K562 (cell line): ENCODE measurements around the gene AP1M2. TPM values are rescaled to one million over a fixed set of nuclear protein-coding genes. Genes with fewer than 3 reads are reported as not detected.

Experiments
- HEY1 ChIP-seq: fragments of 250-450 bp; sonication (Bioruptor Pico); IDR thresholded peaks from 2 replicates; pipeline ENCODE4 v1.5.0; 2020; ENCODE audit warnings: mild to moderate bottlenecking, moderate library complexity, borderline replicate concordance
- NEUROD1 ChIP-seq: fragments of 150-350 bp; IDR thresholded peaks from 2 replicates; pipeline ENCODE4 v1.6.1; 2014; ENCODE audit warnings: borderline replicate concordance, low read length, low read depth; ENCODE audit not compliant: partially characterized antibody
- U2AF1 ChIP-seq: fragments of 200-400 bp; formaldehyde crosslinking; optimal IDR thresholded peaks from 2 replicates; pipeline ENCODE3; 2017; ENCODE audit warnings: mild to moderate bottlenecking, low read depth, low read length, moderate library complexity
- polyA plus RNA-seq, 8 experiments: library from polyadenylated mRNA; depleted of rRNA in 4 of 8; stranded (reverse) in 5 of 8; unstranded in 3 of 8; fragments of >200 nt; fragmentation: Nextera tagmentation in 2 of 8; fragmentation: Illumina TruSeq in 1 of 8; extraction: Ambion mirVana in 2 of 8; extraction: Trizol in 1 of 8; gene quantifications; 2 replicates each; pipeline versions ENCODE4 v1.2.1 to v1.2.3, GENCODE V29; 2011 to 2014; ENCODE audit warnings: inconsistent platforms in 1 of 8, missing spikeins in 1 of 8
- total RNA-seq, 7 experiments: library from RNA; depleted of rRNA in 6 of 7; stranded (reverse); fragments of >200 nt in 6 of 7; fragmentation: Illumina TruSeq in 2 of 7; extraction: Trizol in 2 of 7; gene quantifications; 2 replicates each; pipeline versions ENCODE4 v1.2.1 to v1.2.3, GENCODE V29; 2011 to 2021; ENCODE audit warnings: low replicate concordance in 1 of 7
- TF ChIP-seq, protein P1 (sequence below), 2 experiments: IDR thresholded peaks in 1 of 2; conservative IDR thresholded peaks in 1 of 2; 2 replicates each; pipeline ENCODE4 v1.6.1; 2016; ENCODE audit warnings: low read depth in 2 of 2, mild to moderate bottlenecking in 1 of 2, missing compliant biosample characterization in 1 of 2, missing genetic modification characterization in 1 of 2, moderate library complexity in 1 of 2
- TF ChIP-seq, protein P2 (sequence below): sonication (generic); formaldehyde crosslinking; IDR thresholded peaks from 2 replicates; pipeline ENCODE4 v1.8.0; 2022; ENCODE audit warnings: mild to moderate bottlenecking, missing genetic modification reagents

AP1M2 gene
- total and polyA plus RNA-seq, 9 of the 15 experiments (the other 6 are each of a cell fraction or from before 2014, with no cell fraction given) = 0.33 to 1.4 (median 0.89) TPM; not detected in 1

DNA sequence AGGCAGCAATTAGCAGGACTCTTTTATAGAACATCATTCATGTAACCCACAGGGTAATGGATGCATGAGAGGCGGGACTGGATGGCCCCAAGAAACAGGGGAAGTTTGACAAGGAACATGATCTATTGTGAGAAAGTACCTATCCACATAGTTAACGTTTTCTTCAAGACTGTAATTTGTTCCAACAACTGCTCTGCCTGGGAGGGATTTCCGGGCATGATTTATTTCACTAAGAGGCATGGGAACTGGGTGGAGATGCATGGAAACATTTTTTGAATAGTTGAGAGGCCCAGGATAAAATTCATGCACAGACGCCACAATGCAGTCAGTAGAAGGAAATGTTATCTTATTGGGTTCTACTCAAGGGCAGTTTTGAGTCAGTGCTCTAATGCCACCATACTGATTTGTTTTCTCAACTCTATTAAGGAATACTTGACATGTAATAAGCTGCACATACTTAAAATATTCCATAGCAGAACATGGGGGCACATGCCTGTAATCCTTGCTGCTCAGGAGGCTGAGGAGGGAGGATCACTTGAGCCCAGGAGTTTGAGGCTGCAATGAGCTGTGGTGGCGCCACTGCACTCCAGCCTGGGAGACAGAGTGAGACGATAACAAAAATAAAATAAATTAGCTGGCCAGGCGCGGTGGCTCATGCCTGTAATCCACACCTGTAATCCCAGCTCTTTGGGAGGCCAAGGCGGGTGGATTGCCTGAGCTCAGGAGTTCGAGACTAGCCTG lies 53.3 kb downstream of the AP1M2 start (continued):
- TF ChIP-seq, protein P1, sequence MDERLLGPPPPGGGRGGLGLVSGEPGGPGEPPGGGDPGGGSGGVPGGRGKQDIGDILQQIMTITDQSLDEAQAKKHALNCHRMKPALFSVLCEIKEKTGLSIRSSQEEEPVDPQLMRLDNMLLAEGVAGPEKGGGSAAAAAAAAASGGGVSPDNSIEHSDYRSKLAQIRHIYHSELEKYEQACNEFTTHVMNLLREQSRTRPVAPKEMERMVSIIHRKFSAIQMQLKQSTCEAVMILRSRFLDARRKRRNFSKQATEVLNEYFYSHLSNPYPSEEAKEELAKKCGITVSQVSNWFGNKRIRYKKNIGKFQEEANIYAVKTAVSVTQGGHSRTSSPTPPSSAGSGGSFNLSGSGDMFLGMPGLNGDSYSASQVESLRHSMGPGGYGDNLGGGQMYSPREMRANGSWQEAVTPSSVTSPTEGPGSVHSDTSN (CRISPR knock-in tag; IDR thresholded peaks at IDR 0.05; ENCODE audit: low read depth) = no peak
- TF ChIP-seq, protein P1 (tag; conservative IDR thresholded peaks at IDR 0.05; ENCODE audit: low read depth) = 0 out of 2 replicates have a peak, but pooled peaks have one; percentile 29
- TF ChIP-seq, protein P2, sequence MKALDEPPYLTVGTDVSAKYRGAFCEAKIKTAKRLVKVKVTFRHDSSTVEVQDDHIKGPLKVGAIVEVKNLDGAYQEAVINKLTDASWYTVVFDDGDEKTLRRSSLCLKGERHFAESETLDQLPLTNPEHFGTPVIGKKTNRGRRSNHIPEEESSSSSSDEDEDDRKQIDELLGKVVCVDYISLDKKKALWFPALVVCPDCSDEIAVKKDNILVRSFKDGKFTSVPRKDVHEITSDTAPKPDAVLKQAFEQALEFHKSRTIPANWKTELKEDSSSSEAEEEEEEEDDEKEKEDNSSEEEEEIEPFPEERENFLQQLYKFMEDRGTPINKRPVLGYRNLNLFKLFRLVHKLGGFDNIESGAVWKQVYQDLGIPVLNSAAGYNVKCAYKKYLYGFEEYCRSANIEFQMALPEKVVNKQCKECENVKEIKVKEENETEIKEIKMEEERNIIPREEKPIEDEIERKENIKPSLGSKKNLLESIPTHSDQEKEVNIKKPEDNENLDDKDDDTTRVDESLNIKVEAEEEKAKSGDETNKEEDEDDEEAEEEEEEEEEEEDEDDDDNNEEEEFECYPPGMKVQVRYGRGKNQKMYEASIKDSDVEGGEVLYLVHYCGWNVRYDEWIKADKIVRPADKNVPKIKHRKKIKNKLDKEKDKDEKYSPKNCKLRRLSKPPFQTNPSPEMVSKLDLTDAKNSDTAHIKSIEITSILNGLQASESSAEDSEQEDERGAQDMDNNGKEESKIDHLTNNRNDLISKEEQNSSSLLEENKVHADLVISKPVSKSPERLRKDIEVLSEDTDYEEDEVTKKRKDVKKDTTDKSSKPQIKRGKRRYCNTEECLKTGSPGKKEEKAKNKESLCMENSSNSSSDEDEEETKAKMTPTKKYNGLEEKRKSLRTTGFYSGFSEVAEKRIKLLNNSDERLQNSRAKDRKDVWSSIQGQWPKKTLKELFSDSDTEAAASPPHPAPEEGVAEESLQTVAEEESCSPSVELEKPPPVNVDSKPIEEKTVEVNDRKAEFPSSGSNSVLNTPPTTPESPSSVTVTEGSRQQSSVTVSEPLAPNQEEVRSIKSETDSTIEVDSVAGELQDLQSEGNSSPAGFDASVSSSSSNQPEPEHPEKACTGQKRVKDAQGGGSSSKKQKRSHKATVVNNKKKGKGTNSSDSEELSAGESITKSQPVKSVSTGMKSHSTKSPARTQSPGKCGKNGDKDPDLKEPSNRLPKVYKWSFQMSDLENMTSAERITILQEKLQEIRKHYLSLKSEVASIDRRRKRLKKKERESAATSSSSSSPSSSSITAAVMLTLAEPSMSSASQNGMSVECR (CRISPR knock-in tag) = no peak
- no peak for TF ChIP-seq U2AF1
- TF ChIP-seq HEY1 (CRISPR knock-in tag) = no peak
- TF ChIP-seq NEUROD1 = no peak
